Measurements from ENCODE around the gene INTS11.
"Not testable (repeated sequence)": the region's sequence is repeated elsewhere in the genome, so short reads cannot be mapped to it uniquely, and the experiment has no call there.

The INTS11 gene

GRCh38 chr1:1324524-1325287 is at the start of gene INTS11, which contains the start of gene CPTP:
Gene INTS11 (minus strand): TSS chr1:1324660. CDS start chr1:1324608, 52 bp downstream.
Gene CPTP (plus strand): TSS chr1:1324802. CDS start chr1:1326911, 2,109 bp downstream.
- peak; percentile 93 to 95 for DNase-seq (ENCODE audit: low read depth in 2 of 2)

- no peak for DNase-seq (ENCODE audit: low read depth in 2 of 2)
Measured at GRCh38 chr1:1373815-1374588, 49.5 kb upstream of the INTS11 start.

GRCh38 chr1:1373051-1373814 is 48.8 kb upstream of the INTS11 start:
- DNase-seq (ENCODE audit: low read depth in 2 of 2) = no peak

GRCh38 chr1:1371746-1372711 is 47.6 kb upstream of the INTS11 start:
- DNase-seq (ENCODE audit: low read depth in 2 of 2) = peak; percentile 47 to 60

GRCh38 chr1:1371364-1371745 is 46.9 kb upstream of the INTS11 start:
- peak; percentile 39 to 43 for DNase-seq (ENCODE audit: low read depth in 2 of 2)

GRCh38 chr1:1370771-1371300 is 46.4 kb upstream of the INTS11 start:
- no peak for DNase-seq (ENCODE audit: low read depth in 2 of 2)

- DNase-seq (ENCODE audit: low read depth in 2 of 2) = not testable (repeated sequence)
Measured at GRCh38 chr1:1370094-1370493, 45.6 kb upstream of the INTS11 start.

- no peak for DNase-seq (ENCODE audit: low read depth in 2 of 2)
Measured at GRCh38 chr1:1367315-1367714, 42.9 kb upstream of the INTS11 start.

- no peak for DNase-seq (ENCODE audit: low read depth in 2 of 2)
Measured at GRCh38 chr1:1366699-1367066, 42.2 kb upstream of the INTS11 start.

GRCh38 chr1:1365875-1366698 is 41.6 kb upstream of the INTS11 start:
- no peak for DNase-seq (ENCODE audit: low read depth in 2 of 2)

- DNase-seq (ENCODE audit: low read depth in 2 of 2) = no peak
Measured at GRCh38 chr1:1364266-1364665, 39.8 kb upstream of the INTS11 start.

- DNase-seq (ENCODE audit: low read depth in 2 of 2) = no peak
Measured at GRCh38 chr1:1361982-1362423, 37.5 kb upstream of the INTS11 start.

GRCh38 chr1:1361233-1361981 is 36.9 kb upstream of the INTS11 start:
- DNase-seq (ENCODE audit: low read depth in 2 of 2) = no peak

GRCh38 chr1:1360506-1361169 is 36.2 kb upstream of the INTS11 start:
- no peak for DNase-seq (ENCODE audit: low read depth in 2 of 2)

GRCh38 chr1:1359664-1360468 is 35.4 kb upstream of the INTS11 start:
- DNase-seq (ENCODE audit: low read depth in 2 of 2) = no peak

GRCh38 chr1:1359308-1359663 is 34.8 kb upstream of the INTS11 start:
- no peak for DNase-seq (ENCODE audit: low read depth in 2 of 2)

GRCh38 chr1:1358433-1359271 is 34.2 kb upstream of the INTS11 start, which contains the start of gene MXRA8:
Gene MXRA8 (minus strand): TSS chr1:1358555. CDS start chr1:1358504, 51 bp downstream.
- no peak for DNase-seq (ENCODE audit: low read depth in 2 of 2)
